Right renal cortex interstitium (tissue), 3 donors: ENCODE results near the gene SHLD1. TPM values are rescaled to one million over a fixed set of nuclear protein-coding genes. Genes with fewer than 3 reads are reported as not detected.
A peak's percentile ranks its signal among the peaks of the same experiment; 100 is the strongest.

Experiments
- DNase-seq, 3 donors: peaks; one replicate each; pipeline ENCODE4 v3.0.0-alpha.2; 2013; ENCODE audit warnings: low read depth in 3 of 3, low spot score in 2 of 3
- polyA plus RNA-seq, 3 donors: library from polyadenylated mRNA; unstranded; fragments of 120-200 nt; gene quantifications; one replicate each; pipeline ENCODE4 v1.2.1, GENCODE V29; 2013; ENCODE audit not compliant: insufficient read length in 3 of 3

SHLD1 gene
- polyA plus RNA-seq, 3 donors = 9.0 to 12.2 (median 10.4) TPM

- DNase-seq = no peak
Observed at GRCh38 chr20:5809495-5809894, 59.3 kb downstream of the SHLD1 start.

- no peak for DNase-seq
Observed at GRCh38 chr20:5810800-5811422, 60.7 kb downstream of the SHLD1 start.

DNA sequence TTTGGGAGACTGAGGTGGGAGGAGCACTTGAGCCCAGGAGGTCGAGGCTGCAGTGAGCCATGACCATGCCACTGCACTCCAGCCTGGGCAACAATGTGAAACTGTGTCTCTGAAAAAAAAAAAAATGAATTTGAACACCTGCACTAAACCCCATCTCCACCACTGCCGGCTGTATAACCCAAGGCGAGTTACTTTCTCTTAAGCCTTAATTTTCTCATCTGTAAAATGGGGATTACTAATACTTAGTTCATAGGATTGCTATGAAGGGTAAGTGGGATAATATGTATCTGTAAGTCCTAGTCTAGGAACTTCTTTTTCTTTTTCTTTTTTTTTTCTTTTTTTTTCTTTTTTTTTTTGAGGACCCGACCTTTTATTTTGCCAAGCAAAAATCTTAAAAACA lies 61.5 kb downstream of the SHLD1 start:
- DNase-seq = no peak

GRCh38 chr20:5818346-5818681 lies 68.1 kb downstream of the SHLD1 start:
- no peak for DNase-seq

GRCh38 chr20:5820738-5821137 lies 70.5 kb downstream of the SHLD1 start:
- no peak for DNase-seq

GRCh38 chr20:5821627-5822215 lies 71.5 kb downstream of the SHLD1 start:
- no peak for DNase-seq

DNA sequence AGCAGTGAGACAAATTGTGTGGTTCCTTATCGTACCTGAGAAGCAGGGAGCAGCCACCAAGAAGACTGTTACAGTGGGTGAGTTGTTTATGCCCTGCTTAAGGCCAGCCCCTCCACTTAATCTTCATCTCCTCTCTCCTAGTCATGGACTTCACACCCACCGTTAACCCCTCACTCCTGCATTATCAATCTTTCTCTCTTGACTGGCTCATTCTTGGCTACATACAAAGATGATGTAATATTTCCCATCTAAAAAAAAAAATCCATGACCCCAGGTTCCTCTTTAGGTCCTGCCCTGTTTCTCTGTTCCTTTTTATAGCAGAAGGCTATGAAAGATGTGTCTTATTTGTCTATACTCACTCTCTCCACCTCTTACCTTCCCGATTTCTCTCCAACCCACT lies 72.4 kb downstream of the SHLD1 start:
- DNase-seq = no peak

- DNase-seq = no peak
Observed at GRCh38 chr20:5825130-5825719, 75.0 kb downstream of the SHLD1 start.

GRCh38 chr20:5827098-5827853 lies 77.1 kb downstream of the SHLD1 start:
- DNase-seq = no peak

- no peak for DNase-seq
Observed at GRCh38 chr20:5827861-5828260, 77.7 kb downstream of the SHLD1 start.

- no peak for DNase-seq
Observed at GRCh38 chr20:5829241-5829809, 79.1 kb downstream of the SHLD1 start.

DNA sequence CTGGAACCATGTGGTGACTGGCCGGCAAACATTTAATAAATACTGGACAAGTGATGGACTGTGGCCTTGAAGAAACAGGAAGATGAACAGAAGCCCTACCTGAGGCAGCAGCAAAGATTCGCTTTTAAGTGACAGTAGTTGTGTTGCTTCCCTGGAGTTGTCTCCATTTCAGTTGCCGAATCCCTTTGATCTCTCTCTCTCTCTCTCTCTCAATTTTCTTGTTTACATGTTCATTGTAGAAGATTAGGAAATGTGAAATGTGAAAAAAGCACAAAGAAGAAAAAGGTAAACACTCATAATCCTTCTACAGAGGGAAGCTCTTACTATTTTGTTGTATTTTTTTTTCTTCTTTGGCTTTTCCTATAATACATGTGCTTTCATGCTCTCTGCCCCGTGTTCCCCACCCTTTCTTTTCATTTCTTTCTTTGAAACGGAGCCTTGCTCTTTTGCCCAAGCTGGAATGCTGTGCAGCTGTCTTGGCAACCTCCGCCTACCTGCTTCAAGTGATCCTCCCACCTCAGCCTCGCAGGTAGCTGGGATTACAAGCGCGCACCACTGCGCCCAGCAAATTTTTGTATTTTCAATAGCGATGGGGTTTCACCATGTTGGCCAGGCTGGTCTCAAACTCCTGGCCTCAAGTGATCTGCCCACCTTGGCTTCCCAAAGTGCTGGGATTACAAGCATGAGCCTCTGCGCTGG lies 81.5 kb downstream of the SHLD1 start:
- DNase-seq = no peak

- no peak for DNase-seq
Observed at GRCh38 chr20:5833309-5833941, 83.2 kb downstream of the SHLD1 start.

- DNase-seq = no peak
Observed at GRCh38 chr20:5834436-5835005, 84.3 kb downstream of the SHLD1 start.

DNA sequence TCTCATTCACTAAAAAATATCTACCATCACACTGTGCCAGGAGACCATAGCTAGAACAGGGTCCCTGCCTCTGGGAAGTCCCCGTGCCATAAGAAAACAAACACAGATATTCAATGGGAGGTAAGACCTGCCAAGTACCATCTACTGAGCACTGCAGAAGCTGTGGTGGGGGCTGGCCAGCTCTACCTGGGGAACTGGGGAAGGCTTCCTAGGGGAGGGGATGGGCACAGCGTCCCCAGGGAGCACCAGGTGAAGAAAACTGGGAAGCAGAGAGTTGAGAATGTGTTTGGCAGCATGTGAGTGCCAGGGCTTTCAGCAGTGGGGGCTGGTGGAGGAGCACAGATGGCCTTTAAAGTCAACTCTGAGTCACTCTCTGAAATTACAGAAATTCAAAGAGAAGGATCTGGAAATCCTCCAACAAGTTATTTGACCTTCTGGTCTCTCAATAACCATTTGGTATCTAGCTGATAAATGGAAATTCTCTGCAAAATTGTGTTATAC lies 85.2 kb downstream of the SHLD1 start:
- DNase-seq = no peak

- DNase-seq = peak in 2 of 3 donors; percentile 42 to 50
Observed at GRCh38 chr20:5835871-5836270, 85.7 kb downstream of the SHLD1 start.

DNA sequence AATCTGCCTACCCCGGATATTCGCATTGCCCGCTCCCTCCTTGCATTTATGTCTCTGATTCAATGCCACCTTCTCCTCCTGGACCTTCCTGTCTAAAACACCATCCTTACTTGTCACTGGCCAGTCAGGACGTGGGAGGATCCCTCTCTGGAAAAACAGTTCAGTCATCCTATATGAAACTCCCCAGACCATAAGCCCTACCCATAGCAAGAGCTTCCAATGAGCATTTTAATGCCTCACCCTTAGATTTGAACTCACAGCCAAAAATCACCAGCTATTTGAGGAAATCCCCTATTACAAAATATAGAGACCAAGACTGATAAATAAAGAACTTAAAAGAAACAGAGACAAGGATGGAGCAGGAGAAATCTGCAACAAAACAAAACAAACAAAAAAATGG lies 86.4 kb downstream of the SHLD1 start:
- no peak for DNase-seq

GRCh38 chr20:5840411-5841002 lies 90.3 kb downstream of the SHLD1 start:
- DNase-seq = no peak

DNA sequence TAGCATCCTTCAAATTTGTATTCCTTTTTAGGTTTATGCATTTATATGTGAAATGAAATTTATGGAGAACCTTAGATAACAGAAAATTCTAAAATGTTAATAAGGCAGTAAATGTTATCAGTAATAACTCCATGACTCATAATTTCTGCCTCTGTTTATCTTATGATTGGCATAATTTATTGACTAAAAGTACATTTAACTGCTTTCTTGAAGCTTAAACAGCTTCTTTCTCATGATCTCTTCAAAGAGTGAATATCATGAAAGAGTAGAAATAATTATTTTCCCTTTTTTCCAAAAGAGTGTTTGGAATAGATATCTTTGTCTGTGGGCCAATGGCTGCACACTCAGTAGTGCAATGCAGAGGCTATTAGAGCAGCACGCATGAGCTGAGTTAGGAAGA lies 91.3 kb downstream of the SHLD1 start:
- DNase-seq = no peak
